HG03460 (cell line): ENCODE data around the gene BBS10.
"Not testable (repeated sequence)": the region's sequence is repeated elsewhere in the genome, so short reads cannot be mapped to it uniquely, and the experiment has no call there.

ENCODE experiments used
- ATAC-seq: cut with Tn5 transposase; IDR thresholded peaks from one replicate; pipeline ENCODE4 v1.9.1; 2021; ENCODE audit not compliant: unreplicated experiment

Gene BBS10

DNA sequence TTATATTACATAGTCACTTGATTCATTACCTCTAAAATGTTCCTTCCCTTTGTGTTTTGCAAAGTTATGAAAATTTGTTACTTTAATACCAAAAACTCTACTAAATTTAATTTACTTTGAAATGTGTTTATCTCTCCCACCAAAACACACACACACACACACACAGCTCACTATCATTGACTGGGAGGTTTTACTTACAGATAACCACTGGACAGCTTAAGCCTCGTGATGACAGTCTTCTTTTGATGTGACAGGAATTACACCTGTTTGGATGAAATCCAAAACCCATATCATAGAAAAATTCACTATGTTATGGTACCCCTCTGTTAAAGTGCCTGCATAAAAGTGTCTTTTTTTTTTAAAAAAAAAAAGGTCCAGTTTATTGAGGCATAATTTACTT lies 15.6 kb downstream of the BBS10 start:
- no peak for ATAC-seq

DNA sequence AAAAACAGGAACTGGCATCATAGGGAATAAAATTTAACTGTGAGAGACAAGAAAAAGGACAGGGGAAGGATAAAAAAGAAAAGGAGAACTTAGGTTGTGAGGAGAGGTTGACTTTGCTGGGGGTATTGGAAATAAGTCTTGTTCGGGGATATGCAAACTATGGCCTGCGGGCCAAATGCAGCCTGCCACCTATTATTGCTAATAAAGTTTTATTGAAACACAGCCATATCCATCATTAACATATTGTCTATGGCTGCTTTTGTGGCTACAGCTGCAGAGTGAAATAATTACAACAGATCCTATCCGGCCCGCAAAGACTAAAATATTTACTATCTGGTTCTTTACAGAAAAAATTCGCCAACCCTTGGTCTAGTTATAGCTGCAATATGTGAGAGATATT lies 18.6 kb downstream of the BBS10 start:
- ATAC-seq = no peak

DNA sequence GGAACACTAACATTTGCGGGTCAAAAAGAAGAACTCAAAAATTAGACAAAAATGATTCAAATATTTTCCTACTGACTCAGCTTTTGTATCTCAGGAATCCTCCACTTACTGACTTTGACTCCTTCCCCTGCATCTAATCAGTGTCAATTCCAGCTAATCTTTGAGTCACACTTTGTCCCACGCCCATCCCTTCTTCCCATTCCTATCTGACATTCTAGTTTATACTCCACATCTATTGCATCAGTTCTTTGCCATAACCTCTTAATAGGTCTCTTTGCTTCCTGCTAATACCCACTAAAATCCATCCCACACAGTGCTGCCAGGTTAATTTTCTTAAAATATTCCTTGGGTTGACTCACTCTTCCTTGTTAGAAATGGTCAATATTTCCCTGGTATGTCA lies 19.1 kb downstream of the BBS10 start:
- ATAC-seq = no peak

DNA sequence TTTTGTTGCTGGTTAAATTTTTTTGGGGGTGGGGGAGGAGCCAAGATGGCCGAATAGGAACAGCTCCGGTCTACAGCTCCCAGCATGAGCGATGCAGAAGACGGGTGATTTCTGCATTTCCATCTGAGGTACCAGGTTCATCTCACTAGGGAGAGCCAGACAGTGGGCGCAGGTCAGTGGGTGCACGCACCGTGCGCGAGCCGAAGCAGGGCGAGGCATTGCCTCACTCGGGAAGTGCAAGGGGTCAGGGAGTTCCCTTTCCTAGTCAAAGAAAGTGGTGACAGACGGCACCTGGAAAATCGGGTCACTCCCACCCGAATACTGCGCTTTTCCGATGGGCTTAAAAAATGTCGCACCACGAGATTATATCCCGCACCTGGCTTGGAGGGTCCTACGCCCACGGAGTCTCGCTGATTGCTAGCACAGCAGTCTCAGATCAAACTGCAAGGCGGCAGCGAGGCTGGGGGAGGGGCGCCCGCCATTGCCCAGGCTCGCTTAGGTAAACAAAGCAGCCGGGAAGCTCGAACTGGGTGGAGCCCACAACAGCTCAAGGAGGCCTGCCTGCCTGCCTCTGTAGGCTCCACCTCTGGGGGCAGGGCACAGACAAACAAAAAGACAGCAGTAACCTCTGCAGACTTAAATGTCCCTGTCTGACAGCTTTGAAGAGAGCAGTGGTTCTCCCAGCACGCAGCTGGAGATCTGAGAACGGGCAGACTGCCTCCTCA lies 28.5 kb downstream of the BBS10 start:
- not testable (repeated sequence) for ATAC-seq

DNA sequence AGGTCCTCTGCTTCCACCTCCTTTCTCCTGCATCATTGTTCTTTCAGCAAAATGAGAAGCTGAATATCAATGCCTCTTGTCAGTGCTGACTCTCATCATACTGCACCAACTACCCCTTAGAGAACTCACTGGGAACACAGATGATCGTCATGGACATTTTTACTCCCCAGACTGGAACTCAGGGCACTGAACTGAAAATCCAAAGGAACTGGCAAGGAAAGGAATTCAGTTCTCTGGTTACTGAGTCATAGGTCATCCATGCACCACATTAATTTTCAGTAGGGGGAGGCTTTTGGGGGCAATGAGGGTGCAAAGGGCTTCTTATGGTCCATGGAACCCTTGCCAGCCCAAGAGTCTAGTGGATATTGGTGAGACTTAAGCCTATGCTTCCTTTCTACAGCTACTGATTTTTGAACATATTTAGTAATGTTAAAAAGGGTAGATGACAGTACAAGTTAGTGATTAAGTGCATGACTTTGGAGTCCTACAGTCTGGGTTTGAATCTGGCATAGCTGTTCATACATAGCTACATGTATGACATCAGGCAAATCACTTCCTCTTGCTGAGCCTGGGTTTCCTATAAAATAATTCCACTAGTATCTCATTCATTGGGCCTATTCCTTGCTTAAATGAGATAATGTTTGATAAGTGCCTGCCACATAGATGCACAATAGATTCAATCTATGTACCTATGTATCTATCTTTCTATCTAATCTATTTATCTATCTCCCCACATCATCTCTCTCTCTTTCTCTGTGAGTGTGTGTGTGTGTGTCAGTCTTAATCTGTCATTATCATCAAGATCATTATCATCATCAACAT lies 29.2 kb downstream of the BBS10 start:
- no peak for ATAC-seq

DNA sequence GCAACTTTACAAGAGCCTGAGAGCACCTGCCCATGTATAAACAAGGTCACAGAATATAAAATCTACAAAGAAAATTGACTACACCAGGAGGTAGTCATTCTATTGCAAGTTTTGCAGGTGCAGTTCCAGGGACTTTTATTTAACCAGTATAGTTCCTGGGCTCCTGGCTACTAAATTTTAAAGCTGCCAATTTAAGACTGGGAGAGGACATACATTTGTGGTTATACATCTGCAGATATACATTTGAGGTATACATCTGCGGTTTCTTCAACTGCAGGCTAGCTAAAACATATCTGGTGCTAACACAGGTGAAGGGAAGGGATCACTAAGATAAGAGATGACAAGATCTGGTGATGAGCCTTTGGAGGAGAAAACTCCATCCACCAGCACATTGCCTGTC lies 30.2 kb downstream of the BBS10 start:
- no peak for ATAC-seq

DNA sequence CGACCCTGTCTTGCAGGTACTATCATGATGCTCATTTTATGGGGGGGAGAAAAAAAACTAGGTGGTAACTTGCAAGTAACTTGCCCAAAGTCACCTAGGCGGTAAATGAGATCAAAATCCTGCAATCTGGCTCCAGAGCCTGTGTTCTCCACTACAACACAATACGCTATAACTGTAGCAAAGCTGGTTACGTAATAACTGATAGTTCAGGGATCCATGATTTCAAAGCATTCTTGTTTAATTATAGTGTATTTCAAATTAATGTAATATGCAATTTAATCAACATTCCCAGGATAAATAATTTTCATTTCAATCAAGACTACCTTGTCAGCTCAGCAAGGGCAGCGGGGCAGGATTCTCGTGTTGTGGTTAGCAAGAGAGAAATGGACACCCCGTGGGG lies 31.7 kb downstream of the BBS10 start:
- no peak for ATAC-seq

DNA sequence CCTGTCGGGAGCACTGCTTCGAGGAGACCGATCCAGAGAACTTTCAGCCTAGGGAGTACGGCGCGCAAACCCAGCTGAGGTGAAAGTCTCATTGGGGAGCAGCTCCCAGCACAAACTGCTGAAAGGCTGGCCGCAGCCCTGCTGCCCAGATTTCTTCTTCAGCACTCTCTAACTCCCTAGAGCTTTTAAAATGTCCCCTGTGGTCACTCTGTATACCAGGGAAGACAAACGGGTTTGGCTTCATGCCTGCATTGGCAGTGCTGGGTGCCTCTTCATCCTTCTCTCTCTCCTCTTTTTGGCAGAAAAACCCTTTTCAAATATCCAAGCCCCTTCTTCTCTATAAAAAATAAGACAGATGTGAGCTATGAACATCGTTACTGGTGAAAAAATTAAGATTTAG lies 34.9 kb downstream of the BBS10 start:
- no peak for ATAC-seq

DNA sequence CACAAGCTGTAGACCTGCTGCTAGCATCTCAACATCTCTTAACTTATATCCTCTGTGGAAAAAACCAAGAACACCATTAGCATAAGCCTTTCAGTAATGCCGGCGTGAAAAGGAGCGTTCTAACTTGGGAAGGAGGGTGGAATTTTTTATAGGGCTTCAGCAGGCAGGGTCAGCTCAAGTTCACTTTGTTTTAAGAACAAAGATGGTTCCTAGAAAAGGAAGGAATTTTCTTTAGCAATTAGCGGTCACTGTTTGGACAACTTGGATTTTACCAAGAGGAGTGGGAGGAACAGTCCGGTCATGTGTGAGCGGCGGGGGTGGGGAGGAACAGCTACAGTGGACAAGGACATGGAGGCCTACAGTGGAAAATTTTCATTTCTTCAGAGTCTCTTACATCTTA lies 35.9 kb downstream of the BBS10 start:
- ATAC-seq = no peak

DNA sequence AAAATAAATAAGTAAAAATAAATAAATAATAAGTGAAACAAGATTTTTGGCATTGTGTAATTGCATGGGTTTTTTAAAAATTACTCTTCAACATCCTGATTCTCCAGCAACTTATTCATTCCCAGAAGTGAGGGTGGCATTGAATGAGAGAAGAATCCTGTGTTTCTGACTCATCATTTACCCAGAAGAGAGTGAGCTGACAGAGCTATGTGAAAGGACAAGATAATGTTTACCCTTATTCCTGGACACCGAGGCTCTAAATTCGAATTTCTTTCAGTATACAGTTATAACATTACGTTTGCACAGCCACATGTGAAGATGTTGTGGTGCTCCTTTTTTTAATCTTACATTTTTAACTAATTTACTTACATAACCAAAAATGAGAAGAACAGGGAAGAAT lies 36.4 kb downstream of the BBS10 start:
- no peak for ATAC-seq

DNA sequence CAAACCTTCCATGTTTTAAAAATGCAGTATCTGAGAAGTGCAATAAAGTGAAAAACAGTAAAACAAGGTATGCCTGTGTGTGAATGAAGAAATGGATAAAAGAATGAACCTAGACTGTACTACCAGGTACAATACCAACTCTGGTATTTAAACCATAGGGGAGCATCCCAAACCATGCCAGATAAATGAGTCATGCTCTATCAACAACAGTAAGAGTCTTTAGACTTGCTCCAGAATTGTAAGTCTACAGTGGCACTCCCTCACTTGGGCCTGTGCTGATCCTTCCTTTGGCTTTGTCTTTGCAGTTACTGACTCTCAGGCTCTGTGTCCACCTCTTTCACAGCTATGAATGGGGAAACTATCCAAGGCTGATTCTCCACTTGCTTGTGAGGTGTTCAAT lies 38.1 kb downstream of the BBS10 start:
- no peak for ATAC-seq

DNA sequence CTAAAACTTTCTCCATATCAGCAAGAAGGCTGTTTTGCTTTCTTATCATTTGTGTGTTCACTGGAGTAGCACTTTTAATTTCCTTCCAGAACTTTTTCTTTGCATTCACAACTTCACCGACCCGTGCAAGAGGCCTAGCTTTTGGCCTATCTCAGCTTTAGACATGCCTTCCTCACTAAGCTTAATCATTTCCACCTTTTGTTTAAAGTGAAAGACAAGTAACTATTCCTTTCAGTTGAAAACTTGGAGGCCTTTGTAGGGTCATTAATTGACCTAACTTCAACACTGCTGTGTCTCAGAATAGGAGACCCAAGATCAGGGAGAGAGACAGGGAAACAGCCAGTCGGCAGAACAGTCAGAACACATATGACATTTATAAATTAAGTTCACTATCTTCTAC lies 39.3 kb downstream of the BBS10 start:
- no peak for ATAC-seq

DNA sequence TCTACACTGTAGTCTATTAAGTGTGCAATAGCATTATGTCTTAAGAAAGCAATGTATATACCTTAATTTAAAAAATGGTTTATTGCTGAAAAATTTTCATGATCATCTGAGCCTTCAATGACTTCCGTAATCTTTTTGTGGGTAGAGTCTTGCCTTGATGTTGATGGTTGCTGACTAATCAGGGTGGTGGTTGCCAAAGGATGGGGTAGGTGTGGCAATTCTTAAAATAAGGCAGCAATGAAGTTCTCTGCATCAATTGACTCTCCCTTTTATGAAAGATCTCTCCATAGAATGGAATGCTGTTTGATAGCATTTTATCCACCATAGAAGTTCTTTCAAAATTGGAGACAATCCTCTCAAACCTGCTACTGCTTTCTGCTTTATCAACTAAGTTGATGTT lies 41.1 kb downstream of the BBS10 start:
- ATAC-seq = no peak

DNA sequence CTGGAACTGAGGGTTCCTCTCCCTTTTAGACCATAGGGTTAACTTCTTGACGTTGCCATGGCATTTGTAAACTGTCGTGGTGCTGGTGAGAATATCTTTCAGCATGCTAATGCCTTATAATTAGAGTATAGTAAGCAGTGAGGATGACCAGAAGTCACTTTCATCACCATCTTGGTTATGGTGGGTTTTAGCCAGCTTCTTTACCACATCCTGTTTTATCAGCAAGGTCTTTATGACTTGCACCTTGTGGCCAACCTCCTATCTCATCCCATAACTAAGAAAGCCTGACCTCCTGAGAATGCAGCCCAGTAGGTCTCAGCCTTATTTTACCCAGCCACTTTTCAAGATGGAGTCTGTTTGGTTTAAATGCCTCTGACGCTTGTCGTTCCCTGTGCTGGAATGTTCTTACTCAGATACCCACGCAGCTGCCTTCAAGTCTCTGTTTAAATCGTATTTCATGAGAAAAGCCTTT lies 44.2 kb downstream of the BBS10 start:
- no peak for ATAC-seq

DNA sequence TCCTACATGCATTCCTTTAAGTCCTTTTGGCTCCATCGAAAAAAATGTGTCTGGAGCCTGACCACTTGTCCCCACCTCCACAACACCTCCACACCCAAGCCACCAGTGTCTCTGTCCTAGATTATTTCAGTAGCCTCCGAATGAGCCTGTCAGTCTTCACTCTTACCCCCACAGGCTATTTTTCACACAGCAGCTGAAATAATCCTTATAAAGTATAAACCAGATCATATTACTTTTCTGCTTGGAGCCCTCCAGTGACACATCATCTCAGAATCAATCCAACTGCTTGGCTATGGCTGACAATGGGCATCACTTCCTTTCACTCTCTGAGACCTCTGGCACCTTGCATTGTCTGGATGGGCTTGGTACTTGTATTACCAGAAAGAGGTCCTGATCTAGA lies 44.9 kb downstream of the BBS10 start:
- ATAC-seq = no peak

DNA sequence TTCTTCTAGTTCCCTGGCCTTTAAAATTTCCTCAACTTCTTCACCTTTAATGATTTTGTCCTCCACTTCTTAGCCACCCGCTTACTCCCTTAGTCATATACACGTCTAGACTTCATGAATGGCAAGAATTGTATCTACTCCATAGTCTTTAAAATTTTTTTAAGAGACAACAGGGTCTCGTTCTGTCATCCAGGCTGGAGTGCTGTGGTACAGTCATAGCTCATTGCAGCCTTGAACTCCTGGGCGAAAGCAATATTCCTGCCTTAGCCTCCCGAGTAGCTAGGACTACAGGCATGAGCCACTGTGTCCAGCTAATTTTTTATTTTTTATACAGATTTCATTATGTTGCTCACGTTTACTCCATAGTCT lies 47.9 kb downstream of the BBS10 start:
- ATAC-seq = no peak

DNA sequence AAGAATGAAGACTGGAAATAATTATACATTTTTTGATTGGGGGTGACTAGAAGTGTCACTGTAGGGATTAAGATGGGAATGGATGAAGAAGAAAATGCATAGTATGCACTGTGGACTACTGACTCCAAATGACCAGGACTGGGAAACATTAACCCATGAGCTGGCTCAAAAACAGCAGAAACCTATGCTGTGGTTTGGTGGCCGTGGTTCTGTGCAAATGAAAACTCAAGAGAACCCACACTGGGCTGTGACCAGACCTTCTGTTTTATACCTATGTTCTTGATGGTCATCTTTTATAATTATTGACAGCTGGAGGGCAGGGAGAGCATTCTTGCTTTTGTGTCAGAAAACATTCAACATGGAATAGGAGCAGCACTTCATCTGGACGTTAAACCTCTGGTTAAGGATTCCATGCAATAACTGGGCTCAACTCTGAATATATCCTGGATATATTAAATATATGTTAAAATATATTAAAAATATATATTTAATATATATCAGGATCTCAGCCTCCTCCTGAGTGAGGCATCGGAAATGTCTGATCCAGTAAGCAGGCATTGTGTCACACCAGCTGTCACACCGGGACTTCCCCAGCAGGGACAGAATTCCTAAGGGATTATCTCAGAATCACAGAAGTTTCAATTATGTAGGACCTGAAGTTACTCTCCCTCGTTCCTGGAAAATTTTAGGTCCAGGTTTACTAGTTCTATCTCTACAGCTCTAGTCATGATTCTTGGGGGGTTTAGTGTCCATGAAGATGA lies 48.5 kb downstream of the BBS10 start:
- no peak for ATAC-seq
